Ureter (tissue), 1 donor: Measurements from ENCODE around the gene SIX6. TPM values are rescaled to one million over a fixed set of nuclear protein-coding genes. Genes with fewer than 3 reads are reported as not detected.
"Not testable (repeated sequence)": the region's sequence is repeated elsewhere in the genome, so short reads cannot be mapped to it uniquely, and the experiment has no call there.

ENCODE experiments used
- DNase-seq: peaks from one replicate; pipeline ENCODE4 v3.0.0-alpha.2; 2020; ENCODE audit warnings: low spot score
- total RNA-seq: library from RNA; stranded (reverse); gene quantifications from one replicate; pipeline ENCODE4 v1.2.4, GENCODE V29; 2023
- donor health status: DM: yes; HTN: yes; CAD: no.

The SIX6 gene
- not detected for total RNA-seq

GRCh38 chr14:60508707-60509437, at the start of gene SIX6:
TSS of gene SIX6 (plus strand) at chr14:60509146. CDS start at chr14:60509399, 253 bp downstream.
- DNase-seq = no peak

- not testable (repeated sequence) for DNase-seq
These were observed 28.7 kb upstream of the SIX6 start for GRCh38 chr14:60480248-60480647.

GRCh38 chr14:60482743-60483142, 26.2 kb upstream of the SIX6 start:
- no peak for DNase-seq

- DNase-seq = no peak
These were observed 23.8 kb upstream of the SIX6 start for GRCh38 chr14:60485057-60485597.

- DNase-seq = no peak
These were observed 23.2 kb upstream of the SIX6 start, which contains the start of gene C14orf39 for GRCh38 chr14:60485598-60486251. TSS of gene C14orf39 (minus strand) at chr14:60486063. CDS start at chr14:60485078, 985 bp downstream.

- DNase-seq = no peak
These were observed 21.7 kb upstream of the SIX6 start for GRCh38 chr14:60487211-60487610.

- no peak for DNase-seq
These were observed 20.8 kb upstream of the SIX6 start for GRCh38 chr14:60488175-60488574.

GRCh38 chr14:60490270-60490669, 18.7 kb upstream of the SIX6 start:
- no peak for DNase-seq

GRCh38 chr14:60495946-60496345, 13.0 kb upstream of the SIX6 start:
- no peak for DNase-seq

- DNase-seq = no peak
These were observed 6.4 kb upstream of the SIX6 start for GRCh38 chr14:60502541-60502940.

GRCh38 chr14:60505448-60505847, 3.5 kb upstream of the SIX6 start:
- DNase-seq = no peak

GRCh38 chr14:60506010-60506409, 2.9 kb upstream of the SIX6 start:
- DNase-seq = no peak

GRCh38 chr14:60506462-60506984, 2.4 kb upstream of the SIX6 start:
- no peak for DNase-seq

- DNase-seq = no peak
These were observed 1.7 kb upstream of the SIX6 start for GRCh38 chr14:60506985-60507829.

- DNase-seq = no peak
These were observed 611 bp upstream of the SIX6 start for GRCh38 chr14:60508363-60508706.

- no peak for DNase-seq
These were observed 700 bp downstream of the SIX6 start for GRCh38 chr14:60509438-60510253.

GRCh38 chr14:60510254-60510950, 1.5 kb downstream of the SIX6 start:
- no peak for DNase-seq

- no peak for DNase-seq
These were observed 2.1 kb downstream of the SIX6 start for GRCh38 chr14:60510951-60511599.

- DNase-seq = no peak
These were observed 3.2 kb downstream of the SIX6 start for GRCh38 chr14:60512126-60512525.
